GM12875 (cell line): ENCODE data around the gene POLR1A.

ENCODE experiments used
- H3K4me3 ChIP-seq: one replicate; pipeline ENCODE4 v1.5.1; 2011; ENCODE audit warnings: low read depth, low read length, control low read depth
- CTCF ChIP-seq: IDR thresholded peaks from 2 replicates; pipeline ENCODE4 v1.5.1; 2011; ENCODE audit warnings: low read depth, mild to moderate bottlenecking, control low read depth, inconsistent platforms, low read length, moderate library complexity, borderline replicate concordance; ENCODE audit not compliant: insufficient read depth

POLR1A gene

GRCh38 chr2:86020984-86021383, 84.7 kb downstream of the POLR1A start:
- no peak for TF ChIP-seq CTCF
- no peak overlapping the region for H3K4me3 ChIP-seq

GRCh38 chr2:86019121-86019520, 86.6 kb downstream of the POLR1A start:
- no peak overlapping the region for H3K4me3 ChIP-seq

GRCh38 chr2:86017901-86018896, 87.5 kb downstream of the POLR1A start:
- TF ChIP-seq CTCF = no peak
- no peak overlapping the region for H3K4me3 ChIP-seq

More at GRCh38 chr2:86019121-86019520, 86.6 kb downstream of the POLR1A start:
- TF ChIP-seq CTCF = no peak

- no peak overlapping the region for H3K4me3 ChIP-seq
- no peak for TF ChIP-seq CTCF
These were observed 89.1 kb downstream of the POLR1A start for GRCh38 chr2:86016581-86016980.

GRCh38 chr2:86015699-86016098, 90.0 kb downstream of the POLR1A start:
- H3K4me3 ChIP-seq = no peak overlapping the region
- TF ChIP-seq CTCF = no peak

GRCh38 chr2:86015006-86015405, 90.7 kb downstream of the POLR1A start:
- no peak for TF ChIP-seq CTCF
- no peak overlapping the region for H3K4me3 ChIP-seq

- TF ChIP-seq CTCF = no peak
- H3K4me3 ChIP-seq = no peak overlapping the region
These were observed 91.2 kb downstream of the POLR1A start for GRCh38 chr2:86014493-86014892.
